Measurements from ENCODE around the gene SEC24A. TPM values are rescaled to one million over a fixed set of nuclear protein-coding genes. Genes with fewer than 3 reads are reported as not detected.
"Not testable (repeated sequence)": the region's sequence is repeated elsewhere in the genome, so short reads cannot be mapped to it uniquely, and the experiment has no call there.

SEC24A gene
- total RNA-seq, 1 donor, result 7.3 TPM

DNA sequence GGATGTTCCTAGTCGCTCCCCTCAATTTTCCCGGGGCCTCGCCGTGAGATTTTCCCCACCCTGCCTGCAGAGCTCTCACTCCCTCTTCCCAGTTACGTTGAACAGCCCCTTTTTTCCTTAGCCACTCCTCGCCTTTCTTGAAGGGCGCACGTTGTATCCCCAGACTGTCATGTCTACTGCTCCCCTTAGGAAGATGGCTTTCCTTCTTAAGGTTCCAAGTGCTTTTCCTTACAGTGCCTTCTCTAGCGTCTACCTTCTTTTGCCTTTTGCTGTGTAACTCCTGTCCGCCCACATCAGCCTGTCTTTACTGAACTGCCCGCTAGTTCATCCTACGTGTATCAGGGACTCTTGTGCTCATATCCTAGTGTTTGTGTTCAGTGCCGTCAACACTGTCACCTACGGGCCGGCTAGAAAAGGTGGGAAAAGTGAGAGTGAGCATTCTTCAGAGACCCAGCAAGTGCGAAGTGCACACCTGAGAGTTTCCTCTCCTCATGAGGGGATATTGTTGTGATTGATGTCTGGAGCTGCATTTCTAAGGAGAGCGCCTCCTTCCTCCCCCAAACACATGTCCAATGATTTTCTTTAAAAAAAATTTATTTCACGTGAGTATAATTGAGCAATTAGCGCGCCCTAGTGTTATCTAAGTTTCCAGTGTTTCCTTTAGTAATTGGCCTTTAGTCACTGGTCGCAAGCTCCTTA, 90.5 kb downstream of the SEC24A start:
- peak; percentile 16 to 80 (median 73) for DNase-seq (ENCODE audit: low read depth in 2 of 3, low spot score in 2 of 3)

DNA sequence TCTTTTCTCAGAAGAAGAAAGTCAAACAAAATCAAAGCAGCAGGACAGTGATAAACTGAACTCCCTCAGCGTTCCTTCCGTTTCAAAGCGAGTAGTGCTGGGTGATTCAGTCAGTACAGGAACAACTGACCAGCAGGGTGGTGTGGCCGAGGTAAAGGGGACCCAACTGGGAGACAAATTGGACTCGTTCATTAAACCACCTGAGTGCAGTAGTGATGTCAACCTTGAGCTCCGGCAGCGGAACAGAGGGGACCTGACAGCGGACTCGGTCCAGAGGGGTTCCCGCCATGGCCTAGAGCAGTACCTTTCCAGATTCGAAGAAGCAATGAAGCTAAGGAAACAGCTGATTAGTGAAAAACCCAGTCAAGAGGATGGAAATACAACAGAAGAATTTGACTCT, 92.5 kb downstream of the SEC24A start:
- DNase-seq (ENCODE audit: low read depth in 2 of 3, low spot score in 2 of 3), result no peak

DNA sequence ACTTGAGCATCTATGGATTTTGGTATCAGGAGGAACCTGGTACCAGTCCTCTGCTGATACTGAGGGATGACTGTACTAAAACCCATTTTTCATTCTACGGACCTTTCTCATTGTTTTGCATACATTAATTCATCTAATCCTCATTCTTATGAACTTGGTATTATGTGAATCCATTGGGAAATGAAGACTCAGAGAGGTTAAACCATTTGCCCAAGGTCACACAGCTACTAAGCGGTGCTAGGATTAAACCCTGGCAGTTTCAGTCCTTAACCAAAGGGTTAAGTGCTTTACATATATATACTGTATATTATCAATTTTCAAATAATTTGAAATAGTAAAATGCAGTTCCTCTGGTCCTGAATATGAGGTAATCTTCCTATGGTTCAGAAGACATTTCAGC, 93.5 kb downstream of the SEC24A start:
- DNase-seq (ENCODE audit: low read depth in 2 of 3, low spot score in 2 of 3), result no peak

DNA sequence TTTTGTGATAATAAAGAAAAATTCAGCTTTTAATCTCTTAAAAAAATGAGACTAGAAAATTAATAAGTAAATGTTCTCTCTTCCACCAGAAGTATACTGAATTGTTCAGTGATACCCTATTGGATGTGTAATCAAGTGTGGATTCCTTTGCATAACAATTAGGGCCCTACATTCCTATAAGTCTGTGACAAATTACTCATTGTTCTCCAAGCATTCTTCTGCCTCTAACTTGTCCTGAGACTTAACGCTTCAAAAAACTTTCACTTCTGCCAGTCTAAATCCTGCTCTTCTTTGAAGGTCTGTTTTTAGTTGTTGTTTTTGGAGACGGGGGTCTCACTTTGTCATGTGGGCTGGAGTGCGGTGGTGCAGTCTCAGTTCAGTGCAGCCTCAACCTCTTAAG, 100.8 kb downstream of the SEC24A start:
- DNase-seq (ENCODE audit: low read depth in 2 of 3, low spot score in 2 of 3), result no peak

DNA sequence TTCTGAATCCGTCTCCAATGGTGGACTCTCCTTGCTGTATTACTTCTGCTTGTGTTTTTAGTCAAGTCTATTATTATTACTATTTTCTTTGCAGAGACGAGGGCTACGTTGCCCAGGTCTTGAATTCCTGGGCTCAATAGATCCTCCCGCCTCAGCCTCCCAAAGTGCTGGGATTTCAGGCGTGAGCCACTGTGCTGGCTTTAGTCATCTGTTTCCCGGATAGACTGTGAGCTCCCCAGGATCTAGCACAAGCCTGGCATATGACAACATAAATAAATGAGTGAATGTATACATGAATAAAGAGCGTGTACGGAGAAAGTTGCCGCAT, 109.6 kb downstream of the SEC24A start:
- DNase-seq (ENCODE audit: low read depth in 2 of 3, low spot score in 2 of 3), result no peak

DNA sequence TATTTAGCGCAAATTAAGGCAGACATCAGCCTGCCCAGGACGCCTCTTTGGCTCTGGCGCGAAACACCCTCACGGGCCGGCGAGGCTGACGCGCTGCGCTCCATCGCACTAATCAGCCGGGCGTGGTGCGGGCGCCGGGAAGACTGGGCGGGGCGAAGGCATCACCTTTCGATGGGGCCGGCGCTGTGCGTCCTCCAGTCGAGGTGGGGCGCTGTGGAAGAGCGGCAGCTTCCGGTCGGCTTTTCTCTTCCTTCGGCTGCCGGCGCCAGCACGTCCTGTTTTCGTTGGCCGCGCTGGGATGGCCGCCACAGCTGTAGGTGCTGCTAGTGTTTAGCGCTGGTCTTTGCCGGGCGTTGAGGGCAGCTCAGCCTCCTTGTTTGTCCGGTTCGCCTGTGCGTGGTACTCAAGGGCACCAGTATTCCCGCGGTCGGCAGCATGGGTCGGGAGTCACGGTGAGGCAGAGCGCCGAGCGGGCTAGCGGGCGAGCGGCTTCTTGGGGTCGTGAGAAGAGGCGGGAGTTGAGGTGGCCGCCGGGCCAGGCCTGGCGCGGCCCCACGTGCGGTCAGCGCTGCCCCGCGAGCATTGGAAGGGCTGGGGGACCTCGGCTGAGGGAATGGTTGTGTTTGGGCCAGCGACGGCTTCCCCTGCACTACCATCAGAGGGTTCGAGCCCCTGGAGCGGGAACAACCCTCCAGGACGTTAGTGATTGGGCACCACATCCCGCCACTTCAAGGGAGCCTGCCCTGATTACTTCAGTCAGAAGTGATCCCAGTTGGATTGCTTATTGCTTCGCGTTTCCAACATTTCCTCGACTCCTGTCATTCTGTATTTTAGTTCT, 110.1 kb downstream of the SEC24A start, which contains the start of gene DDX46:
TSS of gene DDX46 (plus strand) at position 276 of the 838 bp plus-strand sequence. CDS start at position 436, 160 bp downstream.
- DNase-seq (ENCODE audit: low read depth in 2 of 3, low spot score in 2 of 3), result peak; percentile 77 to 94 (median 91)

DNA sequence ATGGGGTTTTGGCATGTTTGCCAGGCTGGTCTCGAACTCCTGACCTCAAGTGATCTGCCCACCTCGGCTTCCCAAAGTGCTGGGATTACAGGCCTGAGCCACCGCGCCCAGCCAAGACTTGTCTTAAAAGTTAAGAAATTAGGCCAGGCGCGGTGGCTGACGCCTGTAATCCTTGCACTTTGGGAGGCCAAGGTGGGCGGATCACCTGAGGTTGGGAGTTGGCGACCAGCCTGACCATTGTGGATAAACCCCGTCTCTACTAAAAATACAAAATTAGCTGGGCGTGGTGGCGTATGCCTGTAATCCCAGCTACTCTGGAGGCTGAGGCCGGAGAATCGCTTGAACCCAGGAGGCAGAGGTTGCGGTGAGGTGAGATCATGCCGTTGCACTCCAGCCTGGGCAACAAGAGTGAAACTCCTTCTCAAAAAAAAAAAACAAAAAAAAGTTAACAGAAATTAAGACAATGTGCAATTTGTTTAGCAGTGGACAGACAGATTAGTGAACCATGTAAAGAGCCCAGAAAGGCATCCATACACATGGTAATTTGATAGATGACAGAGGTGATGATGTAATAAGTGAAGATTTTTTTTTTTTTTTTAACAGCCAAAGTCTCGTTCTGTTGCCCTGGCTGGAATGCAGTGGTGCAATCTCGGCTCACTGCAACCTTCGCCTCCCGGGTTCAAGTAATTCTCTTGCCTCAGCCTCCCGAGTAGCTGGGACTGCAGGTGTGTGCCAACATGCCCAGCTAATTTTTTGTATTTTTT, 119.1 kb downstream of the SEC24A start:
- not testable (repeated sequence) for DNase-seq (ENCODE audit: low read depth in 2 of 3, low spot score in 2 of 3)

DNA sequence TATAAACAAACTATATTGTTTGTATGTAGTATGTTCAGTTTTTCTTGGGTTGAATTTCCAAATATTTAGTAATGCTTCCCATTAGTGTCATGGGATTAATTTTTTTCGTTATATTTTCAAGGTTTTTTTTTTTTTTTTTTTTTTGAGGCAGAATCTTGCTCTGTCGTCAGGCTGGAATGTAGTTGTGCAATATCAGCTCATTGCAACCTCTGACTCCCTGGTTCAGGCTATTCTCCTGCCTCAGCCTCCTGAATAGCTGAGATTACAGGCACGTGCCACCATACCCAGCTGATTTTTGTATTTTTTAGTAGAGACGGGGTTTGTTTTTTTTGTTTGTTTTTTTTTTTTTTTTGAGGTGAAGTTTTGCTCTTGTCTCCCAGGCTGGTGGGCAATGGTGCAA, 120.6 kb downstream of the SEC24A start:
- DNase-seq (ENCODE audit: low read depth in 2 of 3, low spot score in 2 of 3), result no peak

DNA sequence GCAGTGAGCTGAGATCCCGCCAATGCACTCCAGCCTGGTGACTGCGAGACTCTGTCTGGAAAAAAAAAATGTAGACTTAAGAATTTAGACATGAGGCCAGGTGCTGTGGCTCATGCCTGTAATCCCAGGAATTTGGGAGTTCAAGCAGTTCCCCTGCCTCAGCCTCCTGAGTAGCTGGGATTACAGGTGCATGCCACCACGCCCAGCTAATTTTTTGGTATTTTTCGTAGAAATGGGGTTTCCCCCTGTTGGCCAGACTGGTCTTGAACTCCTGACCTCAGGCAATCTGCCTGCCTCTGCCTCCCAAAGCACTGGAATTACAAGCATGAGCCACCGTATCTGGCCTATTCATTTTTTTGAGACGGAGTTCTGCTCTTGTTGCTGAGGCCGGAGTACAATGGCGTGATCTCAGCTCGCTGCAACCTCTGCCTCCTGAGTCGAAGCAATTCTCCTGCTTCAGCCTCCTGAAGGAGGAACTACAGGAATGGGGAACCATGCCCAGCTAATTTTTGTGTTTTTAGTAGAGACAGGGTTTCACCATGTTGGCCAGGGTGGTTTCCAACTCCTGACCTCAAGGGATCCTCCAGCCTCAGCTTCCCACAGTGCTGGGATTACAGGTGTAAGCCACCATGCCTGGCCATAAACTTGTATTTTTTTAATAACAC, 124.0 kb downstream of the SEC24A start:
- DNase-seq (ENCODE audit: low read depth in 2 of 3, low spot score in 2 of 3), result no peak

DNA sequence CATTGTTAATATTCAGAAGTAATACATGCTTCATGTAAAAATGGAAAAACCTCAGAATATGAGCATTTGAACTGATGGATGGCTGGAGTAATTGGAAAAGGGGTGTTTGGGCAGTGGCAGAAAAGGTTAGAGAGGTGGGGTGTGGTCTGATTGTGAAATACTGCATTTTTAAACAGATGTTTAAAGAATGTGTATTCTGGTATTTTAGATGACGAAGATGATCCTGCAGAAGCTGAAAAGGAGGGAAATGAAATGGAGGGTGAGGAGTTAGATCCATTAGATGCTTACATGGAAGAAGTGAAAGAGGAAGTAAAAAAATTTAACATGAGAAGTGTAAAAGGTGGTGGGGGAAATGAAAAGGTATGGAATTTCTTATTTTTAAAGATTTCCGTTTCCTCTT, 128.8 kb downstream of the SEC24A start:
- DNase-seq (ENCODE audit: low read depth in 2 of 3, low spot score in 2 of 3), result no peak

Small RNAs within 50 kb of the gene (small RNA-seq; reads per million reads assigned to genes)
- not detected for gene RNU6-1164P
- not detected for gene RNU6-1311P
- gene RNU6-757P, result not detected

Other genes with a start within 250 kb of the SEC24A start
- 17.8 TPM for gene CDKN2AIPNL, start 236.9 kb upstream of the SEC24A start, total RNA-seq
- 74.1 TPM for gene JADE2, start 123.1 kb upstream of the SEC24A start, total RNA-seq
- gene SAR1B, start 16.0 kb upstream of the SEC24A start, total RNA-seq, result 10.8 TPM
- 28.5 TPM for gene CAMLG, start 89.8 kb downstream of the SEC24A start, total RNA-seq
- 13.2 TPM for gene DDX46, start 110.0 kb downstream of the SEC24A start, total RNA-seq
- 15.3 TPM for gene C5orf24, start 197.2 kb downstream of the SEC24A start, total RNA-seq
- gene TXNDC15, start 225.6 kb downstream of the SEC24A start, total RNA-seq, result 87.8 TPM

All from hematopoietic multipotent progenitor cell (in vitro differentiated cells).